GM19035 (cell line): Measurements from ENCODE around the gene LIN54.
"Not testable (repeated sequence)": the region's sequence is repeated elsewhere in the genome, so short reads cannot be mapped to it uniquely, and the experiment has no call there.

Experiments used
- ATAC-seq: cut with Tn5 transposase; IDR thresholded peaks from one replicate; pipeline ENCODE4 v1.9.1; 2021; ENCODE audit not compliant: unreplicated experiment

Gene LIN54

DNA sequence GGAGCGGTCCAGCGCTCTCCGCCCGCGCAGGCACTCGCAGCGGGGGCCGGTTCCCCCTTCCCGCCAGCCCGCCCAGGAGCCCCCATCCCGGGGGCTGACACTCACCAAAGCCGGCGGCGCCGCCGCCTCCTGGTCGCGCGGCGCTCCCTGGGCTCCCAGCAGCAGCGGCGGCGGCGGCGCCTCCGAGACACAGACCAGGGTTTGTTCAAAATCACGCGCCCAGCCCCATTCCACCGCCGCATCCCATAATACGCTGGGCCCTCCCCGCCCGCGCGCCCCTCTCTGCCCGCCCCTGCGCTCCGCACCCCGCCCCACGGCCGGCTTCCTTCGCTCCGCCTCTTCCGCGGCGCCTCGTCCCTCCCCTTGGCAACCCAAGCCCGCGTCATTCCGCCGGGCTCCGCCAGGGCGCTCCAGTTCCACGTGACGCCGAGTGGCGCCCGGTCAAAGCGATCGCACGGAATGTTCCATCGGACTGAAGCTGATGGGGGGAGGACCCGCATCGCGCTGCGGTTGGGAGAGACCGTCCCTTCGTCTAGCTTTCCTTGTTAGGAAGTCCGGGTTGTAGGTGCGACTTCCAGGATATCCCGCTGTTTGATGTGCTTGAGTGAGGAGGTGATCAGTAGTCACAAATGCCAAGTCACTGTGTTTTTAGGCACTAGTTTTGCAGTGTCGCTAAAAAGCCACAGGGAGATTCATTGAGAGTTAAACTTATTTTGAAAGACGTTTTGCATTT, 2.2 kb upstream of the LIN54 start:
- ATAC-seq: peak; percentile 80

DNA sequence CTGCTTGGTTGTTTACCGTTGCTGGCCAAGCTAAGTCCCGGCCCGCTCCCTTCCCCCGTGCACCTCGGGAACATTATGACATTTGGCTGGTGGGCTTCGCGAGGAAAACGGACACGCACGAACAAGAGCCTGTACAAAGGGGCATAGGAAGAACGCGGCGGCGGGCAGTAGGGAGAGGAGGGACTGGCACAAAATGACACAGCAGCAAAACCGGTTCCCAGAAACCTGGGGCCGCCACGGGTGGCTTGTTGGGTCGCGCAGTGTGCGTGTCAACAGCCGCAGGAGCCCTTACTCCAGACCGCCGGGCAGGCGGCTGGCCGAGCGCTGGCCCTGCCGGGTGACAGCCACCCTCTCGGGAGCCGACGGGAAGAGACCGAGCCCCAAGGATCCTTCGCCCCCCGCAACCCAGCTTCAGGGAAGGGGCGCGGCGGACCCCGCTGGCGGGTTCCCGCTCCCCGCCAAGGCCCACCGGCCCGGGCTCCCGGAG, 1.6 kb upstream of the LIN54 start:
- ATAC-seq: peak; percentile 16

DNA sequence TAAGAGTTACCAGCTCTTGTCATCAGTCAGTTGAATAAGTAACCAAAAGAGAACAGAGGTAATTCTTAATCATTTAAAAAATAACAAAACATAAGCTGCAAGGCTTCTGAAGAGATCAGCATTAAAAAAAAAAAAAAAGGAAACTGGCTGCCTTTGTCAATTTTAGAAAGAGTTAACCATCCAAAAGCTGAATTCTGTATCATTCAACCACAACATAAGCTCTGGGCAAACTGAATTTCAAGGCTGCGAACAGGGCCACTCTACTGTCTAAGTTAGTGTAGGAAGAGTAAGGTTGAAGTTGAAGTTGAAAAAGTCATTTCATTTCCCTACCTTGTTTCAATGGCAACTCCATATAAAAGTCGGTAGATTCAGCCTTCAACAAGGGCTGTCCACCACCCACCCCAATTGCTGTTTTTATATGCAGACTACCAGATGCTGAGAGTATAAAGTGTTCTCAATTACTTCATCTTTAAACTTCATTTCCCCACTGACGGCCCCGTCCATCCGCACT, 1.1 kb upstream of the LIN54 start:
- ATAC-seq: no peak

DNA sequence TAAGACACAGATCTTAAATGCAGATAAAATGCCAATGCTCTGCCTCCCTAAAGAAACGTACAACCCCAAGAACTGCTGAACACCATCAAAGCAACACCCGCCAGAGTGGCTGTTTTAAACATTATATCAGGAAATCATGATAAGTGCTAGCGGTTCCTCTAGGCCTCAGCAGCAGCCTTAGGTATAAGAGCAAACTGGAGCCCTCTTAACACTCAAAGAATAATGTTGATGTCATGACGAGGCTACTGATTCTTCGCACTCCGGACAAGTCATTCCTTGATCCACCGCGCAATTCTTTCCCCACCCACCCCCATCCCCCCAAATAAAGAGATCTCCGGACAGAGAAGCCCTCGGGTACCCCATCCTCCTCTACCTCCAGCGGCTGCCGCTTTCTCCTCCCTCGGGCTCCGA, 507 bp downstream of the LIN54 start:
- no peak for ATAC-seq

DNA sequence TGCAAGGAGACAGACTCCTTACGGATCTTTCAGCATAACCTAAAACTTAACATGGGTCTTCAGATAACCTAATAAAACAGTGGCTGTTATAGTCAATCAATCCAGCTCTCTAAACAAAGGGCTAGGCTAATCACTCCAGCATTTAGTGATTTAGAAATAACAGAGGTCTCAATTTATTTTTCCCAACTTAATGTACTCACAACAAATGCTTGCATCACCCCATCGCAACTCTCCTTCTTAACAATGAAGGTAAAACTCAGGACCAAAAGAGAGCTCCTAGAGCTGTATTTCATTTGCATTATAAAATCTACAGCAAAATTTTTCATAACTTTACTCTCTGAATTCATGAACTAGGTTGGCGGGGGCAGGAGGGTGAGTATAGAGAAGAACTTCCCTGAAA, 1.1 kb downstream of the LIN54 start:
- ATAC-seq: no peak

DNA sequence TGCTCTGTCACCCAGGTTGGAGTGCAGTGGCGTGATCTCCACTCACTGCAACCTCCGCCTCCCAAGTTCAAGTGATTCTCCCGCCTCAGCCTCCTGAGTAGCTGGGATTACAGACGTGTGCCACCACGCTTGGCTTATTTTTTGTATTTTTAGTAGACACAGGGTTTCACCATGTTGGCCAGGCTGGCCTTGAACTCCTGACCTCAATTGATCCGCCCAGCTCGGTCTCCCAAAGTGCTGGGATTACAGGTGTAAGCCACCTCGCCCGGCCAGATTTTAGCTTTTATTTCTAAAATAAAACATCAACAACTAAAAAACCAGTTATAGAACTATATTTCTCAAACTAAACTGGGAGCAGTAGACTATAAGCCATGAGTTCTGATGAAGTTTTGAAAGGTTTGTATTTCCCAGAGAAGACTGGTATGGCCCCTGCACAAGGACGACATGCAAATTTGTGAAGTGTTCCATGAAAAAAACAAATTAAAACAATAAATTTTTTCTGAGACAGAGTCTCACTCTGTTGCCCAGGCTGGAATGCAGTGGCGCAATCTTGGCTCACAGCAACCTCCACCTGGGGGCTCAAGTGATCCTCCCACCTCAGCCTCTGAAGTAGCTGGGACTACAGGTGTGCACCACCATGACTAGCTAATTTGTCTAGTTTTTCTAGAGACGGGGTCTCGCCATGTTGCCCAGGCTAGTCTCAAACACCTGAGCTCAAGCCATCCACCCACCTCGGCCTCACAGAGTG, 7.4 kb downstream of the LIN54 start:
- not testable (repeated sequence) for ATAC-seq

DNA sequence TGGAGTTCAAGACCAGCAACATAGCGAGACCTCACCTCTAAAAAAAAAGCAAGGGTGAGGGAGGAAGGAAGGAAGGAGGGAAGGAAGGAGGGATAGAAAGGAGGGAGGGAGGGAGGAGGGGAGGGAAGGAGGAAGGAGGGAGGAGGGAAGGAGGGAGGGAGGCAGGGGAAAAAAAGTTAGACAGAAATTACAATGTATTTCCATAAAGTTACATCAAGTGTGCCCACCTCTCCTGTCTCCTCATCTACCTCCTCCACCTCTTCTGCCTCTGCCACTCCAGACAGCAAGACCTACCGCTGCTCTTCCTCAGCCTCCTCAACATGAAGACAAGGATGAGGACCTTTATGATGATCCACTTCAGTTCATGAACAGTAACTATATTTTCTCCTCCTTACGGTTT, 8.3 kb downstream of the LIN54 start:
- ATAC-seq: no peak

DNA sequence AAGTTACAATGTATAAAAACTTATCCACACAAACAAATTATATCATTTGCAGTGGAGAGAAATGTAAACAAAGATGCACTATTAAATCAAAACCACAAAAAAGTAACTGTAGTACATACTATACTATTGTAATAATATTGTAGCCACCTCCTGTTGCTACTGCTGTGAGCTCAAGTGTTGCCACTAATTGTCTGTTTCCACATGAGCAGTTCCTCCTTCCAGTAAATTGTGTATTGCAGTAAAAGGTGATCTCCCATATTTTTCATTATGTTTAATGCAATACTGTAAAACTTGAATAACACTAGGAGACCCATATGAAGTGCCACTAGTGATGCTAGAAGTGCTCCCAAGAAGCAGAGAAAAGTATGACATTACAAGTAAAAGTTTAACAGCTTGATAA, 11.7 kb downstream of the LIN54 start:
- ATAC-seq: no peak

DNA sequence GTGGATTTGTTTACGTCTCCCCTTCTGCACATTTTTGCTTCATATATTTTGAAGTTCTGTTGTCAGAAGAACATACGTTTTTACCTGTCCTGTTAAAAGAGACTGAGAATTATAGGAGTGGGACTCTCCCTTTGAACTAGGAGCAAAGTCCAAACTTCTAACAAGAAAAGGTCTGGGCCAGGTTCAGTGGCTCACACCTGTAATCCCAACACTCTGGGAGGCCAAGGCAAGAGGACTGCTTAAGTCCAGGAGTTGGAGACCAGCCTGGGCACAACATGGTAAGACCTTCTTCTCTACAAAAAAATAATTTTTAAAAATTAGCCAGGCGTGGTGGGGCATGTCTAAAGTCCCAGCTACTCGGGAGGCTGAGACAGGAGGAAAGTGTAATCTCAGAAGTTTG, 15.8 kb downstream of the LIN54 start:
- ATAC-seq: no peak

DNA sequence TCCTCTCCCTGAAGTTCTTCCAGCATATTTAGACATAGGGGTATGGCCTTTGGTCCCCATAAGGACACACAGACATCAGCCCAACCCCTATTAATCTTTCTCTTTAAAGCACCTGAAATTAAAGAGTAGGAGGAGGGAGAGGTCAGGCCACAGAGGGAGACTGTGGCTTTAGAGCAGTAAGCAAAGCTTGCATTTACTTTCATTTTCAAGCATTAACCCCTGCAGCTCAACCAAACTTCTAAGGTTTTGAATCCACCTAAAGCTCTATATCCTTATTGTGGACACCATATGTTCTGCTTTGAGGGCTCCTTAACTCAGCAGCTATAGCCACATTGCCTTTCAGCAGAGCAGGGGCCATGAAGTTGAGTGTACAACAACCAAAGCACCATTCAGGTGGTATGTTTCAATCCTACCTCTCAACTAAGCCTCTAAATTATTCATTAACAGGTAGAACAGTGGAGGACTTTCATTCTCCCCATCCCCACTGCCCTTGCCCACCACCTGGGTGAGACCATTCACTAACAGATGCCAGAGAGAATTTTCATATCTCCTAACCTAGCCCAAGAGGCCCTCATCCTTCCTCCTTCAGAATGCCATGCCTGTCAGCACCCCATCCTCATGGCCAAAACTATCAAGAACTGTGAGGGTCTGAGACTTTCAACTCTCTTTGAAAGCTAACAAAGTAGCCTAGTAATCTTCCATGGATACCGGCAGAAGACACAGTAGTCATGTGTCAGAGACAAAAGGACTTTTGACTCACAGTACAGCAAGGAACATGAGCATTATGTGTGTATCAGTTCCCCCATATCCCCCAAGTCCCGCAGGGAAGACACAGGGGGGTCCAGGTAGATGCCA, 20.8 kb downstream of the LIN54 start:
- peak; percentile 91 for ATAC-seq

DNA sequence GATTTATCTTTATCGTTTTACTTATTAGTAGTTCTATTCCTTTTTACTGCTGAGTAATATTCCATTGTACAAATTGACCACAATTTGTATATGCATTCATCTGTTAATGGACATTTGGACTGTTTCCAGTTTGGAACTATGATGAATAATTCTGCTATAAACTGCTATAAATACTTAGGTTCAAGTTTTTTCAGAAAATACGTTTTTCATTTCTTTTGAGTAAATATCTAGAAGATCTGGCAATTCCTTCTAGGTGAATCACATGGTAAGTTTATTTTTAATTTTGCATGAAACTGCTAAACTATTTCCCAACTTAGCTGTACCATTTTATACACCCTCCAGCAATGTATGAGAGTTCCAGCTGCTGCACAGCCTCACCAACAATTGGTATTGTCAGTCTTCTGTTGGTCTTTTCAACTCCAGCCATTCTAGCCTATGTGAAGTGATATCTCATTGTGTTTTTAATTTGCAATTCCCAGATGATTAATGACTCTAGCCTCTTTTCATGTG, 22.2 kb downstream of the LIN54 start:
- no peak for ATAC-seq

DNA sequence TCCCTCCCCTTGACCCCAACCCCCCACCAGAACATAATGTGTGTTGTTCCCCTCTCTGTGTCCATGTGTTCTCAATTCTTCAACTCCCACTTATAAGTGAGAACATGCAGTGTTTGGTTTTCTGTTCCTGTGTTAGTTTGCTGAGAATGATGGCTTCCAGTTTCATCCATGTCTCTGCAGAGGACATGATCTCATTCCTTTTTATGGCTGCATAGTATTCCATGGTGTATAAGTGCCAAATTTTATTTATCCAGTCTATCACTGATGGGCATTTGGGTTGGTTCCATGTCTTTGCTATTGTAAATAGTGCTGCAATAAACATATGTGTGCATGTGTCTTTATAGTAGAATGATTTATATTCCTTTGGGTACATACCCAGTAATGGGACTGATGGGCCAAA, 23.1 kb downstream of the LIN54 start:
- ATAC-seq: not testable (repeated sequence)

DNA sequence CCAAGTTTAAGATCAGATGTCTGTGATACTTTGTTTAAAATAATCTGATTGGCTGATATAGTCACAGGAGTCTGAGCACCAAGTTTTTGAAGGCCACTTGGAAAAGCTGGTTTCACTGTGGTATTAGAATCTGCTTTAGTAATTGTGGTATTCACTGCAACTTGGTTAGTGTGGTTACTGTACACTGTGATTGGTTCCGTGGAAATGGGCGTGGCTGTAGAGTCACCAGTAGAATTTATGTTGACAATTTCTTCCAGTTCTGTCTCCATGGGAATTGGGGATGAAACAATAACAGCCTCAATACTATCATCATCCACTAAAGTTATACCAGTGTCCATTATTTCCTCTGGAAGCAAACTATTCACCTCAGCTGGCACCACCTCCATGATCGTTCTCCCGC, 26.2 kb downstream of the LIN54 start:
- no peak for ATAC-seq

DNA sequence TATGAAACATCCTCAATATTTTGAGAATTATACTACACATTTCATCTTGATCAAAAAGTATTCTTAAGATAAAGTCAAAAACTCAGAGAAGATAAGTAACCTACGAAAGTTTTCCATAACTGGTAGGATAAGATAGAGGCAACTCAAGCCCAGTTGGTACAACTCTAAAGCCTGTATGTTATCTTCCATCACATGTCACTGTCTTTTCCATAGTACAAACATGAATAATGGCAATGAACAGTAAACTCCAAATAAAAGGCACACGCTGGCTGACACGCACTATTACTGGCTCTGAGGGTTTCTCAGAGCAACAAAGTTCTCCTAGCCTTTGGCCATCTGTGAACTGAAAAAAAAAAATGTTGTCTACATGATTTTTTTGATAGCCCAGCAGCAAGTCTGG, 27.2 kb downstream of the LIN54 start:
- no peak for ATAC-seq

DNA sequence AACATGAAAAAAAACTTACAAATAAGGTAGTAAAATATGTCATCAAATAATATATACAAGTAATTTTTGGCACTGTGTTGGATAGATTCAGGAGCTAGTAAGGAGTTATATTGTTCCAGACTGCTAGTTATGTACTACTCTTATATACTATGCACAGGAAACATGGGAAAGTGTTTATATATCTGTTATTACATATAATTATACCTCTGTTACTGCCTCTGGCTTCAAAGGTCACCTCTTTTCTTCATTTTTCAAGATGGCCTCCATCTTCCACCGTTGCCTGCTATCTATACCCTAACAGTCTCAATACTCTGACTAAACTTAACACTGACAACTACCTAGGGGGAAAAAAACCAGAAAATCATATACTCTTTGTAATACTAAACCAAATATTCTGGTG, 29.5 kb downstream of the LIN54 start:
- no peak for ATAC-seq

DNA sequence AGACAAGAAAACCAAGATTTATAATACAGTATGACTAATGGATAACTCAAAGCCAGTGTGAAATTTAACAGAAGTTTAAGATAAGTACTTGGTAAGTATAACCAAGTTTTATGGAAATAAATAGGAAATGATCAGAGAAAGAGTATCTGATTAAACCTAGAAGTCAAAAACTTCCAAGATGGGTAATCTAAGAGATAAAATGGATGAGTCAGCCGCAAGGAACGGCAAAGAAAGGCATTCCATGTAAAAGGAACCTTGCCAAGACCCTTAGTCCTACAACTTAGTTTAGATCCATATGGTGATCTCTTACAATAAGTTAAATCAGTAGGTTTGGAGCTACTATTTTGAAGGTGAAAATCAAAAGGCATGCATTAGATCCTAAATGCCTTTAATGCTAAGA, 34.8 kb downstream of the LIN54 start:
- ATAC-seq: no peak

DNA sequence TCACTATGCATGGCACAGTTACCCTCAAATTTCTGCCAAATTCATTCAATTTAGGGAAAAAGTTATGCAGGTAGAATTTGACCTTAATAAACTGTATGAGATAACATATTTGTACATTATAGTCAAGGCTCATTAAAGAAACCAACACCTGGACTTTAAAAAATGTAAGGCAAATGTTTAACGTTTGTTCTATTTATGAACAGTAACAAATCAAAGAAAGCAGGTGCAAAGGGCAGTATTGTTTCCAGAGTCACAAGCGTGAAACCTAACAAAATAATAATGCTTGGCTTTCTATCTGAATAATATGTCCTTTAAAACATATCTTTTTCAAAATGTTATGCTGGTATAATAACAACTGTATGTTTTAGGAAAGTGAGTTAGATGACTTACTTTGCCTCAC, 41.2 kb downstream of the LIN54 start:
- ATAC-seq: no peak

DNA sequence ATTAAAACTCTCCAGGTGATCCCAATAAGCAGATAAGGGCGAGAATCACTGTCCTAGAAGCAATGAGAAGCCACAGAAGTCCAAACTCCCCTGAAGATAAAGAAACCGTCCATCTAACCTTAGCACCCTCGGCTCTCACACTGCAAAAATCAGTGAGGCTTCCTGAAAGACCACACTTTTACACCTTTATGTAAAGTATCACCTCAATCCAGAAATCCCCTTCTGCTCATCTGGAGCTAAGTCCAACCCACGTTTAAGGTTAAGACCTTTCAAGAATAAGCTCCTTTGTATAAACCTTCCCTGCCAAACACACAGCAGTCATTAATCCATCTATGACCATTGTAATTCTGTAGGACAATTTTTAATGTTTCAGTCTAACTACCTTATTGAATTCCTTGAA, 41.7 kb downstream of the LIN54 start:
- ATAC-seq: peak; percentile 60

DNA sequence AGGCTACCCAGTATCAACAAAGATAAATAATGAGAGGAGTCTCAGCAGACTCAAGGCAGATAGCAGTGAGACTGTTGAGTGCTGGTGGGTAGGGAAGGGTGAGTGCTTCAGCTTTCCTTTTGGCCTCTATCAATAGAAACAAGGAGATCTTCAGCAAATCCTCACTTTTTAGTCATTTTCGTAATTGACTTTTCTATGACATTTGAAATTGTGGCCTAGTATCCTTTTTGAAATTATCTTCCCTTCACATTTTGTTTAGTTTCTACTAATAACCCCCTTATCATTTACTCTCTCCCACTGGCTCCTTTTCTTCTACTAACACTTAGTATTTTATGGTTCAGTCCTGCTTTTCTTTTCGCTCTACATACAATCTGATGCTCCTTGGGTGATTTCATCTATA, 44.9 kb downstream of the LIN54 start:
- ATAC-seq: no peak

DNA sequence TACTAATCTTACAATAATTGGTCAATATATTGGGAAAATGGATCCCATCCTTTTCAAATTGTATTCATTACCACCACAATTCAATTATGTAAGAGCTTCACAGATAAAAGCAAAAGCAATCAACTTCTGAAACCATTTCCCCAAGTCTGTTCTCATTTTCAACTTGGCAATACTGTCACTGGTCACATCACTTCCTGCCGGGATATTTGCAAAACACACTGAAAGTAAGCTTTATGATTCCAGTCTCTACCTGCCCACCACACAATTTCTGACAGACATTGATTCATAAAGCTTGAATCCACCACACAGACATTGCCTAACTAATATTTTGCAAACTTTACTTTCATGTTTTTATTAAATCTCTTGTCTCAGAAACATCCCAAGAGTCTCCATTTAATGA, 53.6 kb downstream of the LIN54 start:
- no peak for ATAC-seq

DNA sequence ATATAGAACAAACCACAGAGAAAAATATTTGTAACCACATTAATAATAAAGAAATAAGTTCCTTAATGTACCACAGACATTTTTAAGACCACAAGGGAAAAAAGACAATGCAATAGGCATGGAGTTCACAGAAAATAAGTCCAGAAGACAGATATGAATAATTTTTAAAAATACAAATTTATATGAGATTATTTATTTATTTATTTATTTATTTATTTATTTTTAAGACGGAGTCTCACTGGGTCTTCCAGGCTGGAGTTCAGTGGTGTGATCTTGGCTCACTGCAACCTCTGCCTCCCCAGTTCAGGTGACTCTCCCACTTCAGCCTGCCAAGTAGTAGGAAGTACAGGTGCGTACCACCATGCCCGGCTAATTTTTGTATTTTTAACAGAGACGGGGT, 56.4 kb downstream of the LIN54 start:
- no peak for ATAC-seq
